Gastroesophageal sphincter (tissue), 4 donors: ENCODE results near the gene PUDP. TPM values are rescaled to one million over a fixed set of nuclear protein-coding genes. Genes with fewer than 3 reads are reported as not detected.
A peak's percentile ranks its signal among the peaks of the same experiment; 100 is the strongest.

Experiments used
- ATAC-seq: fragments of 150-250 bp; one replicate; pipeline ENCODE4 v1.9.1; 2016; ENCODE audit warnings: mild to moderate bottlenecking, moderate library complexity
- H3K27ac ChIP-seq, 4 donors: fragments of 200-600 bp; sonication (generic) in 3 of 4; 1 replicate in 3 of 4; 2 replicates in 1 of 4; pipeline ENCODE4 v1.5.1; 2016 to 2019
- H3K27me3 ChIP-seq: fragments of 200-600 bp; sonication (generic); one replicate; pipeline ENCODE4 v1.5.1; 2019
- H3K36me3 ChIP-seq, 2 donors: fragments of 200-600 bp; sonication (generic); one replicate each; pipeline ENCODE4 v1.5.1; 2019; ENCODE audit warnings: control low read depth in 1 of 2
- H3K4me1 ChIP-seq, 3 donors: fragments of 200-600 bp; sonication (generic); 1 replicate in 2 of 3; 2 replicates in 1 of 3; pipeline ENCODE4 v1.5.1; 2016 to 2019; ENCODE audit warnings: control low read depth in 2 of 3
- H3K4me3 ChIP-seq, 2 donors: fragments of 200-600 bp; sonication (generic); one replicate each; pipeline ENCODE4 v1.5.1; 2019; ENCODE audit warnings: mild to moderate bottlenecking in 1 of 2, moderate library complexity in 1 of 2
- H3K9me3 ChIP-seq, 3 donors: fragments of 200-600 bp; sonication (generic); one replicate each; pipeline ENCODE4 v1.5.1; 2017 to 2019; ENCODE audit warnings: control low read depth in 2 of 3
- EP300 ChIP-seq: sonication (generic); formaldehyde crosslinking; IDR thresholded peaks from one replicate; pipeline ENCODE4 v1.6.1; 2017; ENCODE audit warnings: antibody characterized with exemption, mild to moderate bottlenecking
- POLR2A ChIP-seq, 2 donors: fragments of 450-650 bp; IDR thresholded peaks; one replicate each; pipeline ENCODE4 v1.6.1; 2017; ENCODE audit warnings: antibody characterized with exemption in 2 of 2, mild to moderate bottlenecking in 2 of 2, moderate library complexity in 1 of 2
- POLR2AphosphoS5 ChIP-seq: sonication (generic); formaldehyde crosslinking; IDR thresholded peaks from one replicate; pipeline ENCODE4 v1.6.1; 2017; ENCODE audit warnings: antibody characterized with exemption
- WGBS, 2 donors: methylation state at CpG; one replicate each; pipeline ENCODE4 v1.1.5; 2018; ENCODE audit warnings: low coverage in 1 of 2; 5-methylcytosine and 5-hydroxymethylcytosine counted together
- total RNA-seq, 4 donors: library from RNA; depleted of rRNA; stranded (reverse); fragments of >200 nt; gene quantifications; one replicate each; pipeline ENCODE4 v1.1.0, GENCODE V29; 2016
- TF ChIP-seq, protein P1 (sequence below), 4 experiments: fragments of 200-600 bp in 2 of 4; fragments of 450-650 bp in 2 of 4; sonication (generic) in 1 of 4; IDR thresholded peaks; one replicate each; pipeline ENCODE4 v1.5.1; 2017 to 2019; ENCODE audit warnings: antibody characterized with exemption in 4 of 4, mild to moderate bottlenecking in 2 of 4, moderate library complexity in 2 of 4

Gene PUDP
- total RNA-seq, 4 donors from 2014 or later, result 4.8 to 10.5 (median 8.1) TPM

DNA sequence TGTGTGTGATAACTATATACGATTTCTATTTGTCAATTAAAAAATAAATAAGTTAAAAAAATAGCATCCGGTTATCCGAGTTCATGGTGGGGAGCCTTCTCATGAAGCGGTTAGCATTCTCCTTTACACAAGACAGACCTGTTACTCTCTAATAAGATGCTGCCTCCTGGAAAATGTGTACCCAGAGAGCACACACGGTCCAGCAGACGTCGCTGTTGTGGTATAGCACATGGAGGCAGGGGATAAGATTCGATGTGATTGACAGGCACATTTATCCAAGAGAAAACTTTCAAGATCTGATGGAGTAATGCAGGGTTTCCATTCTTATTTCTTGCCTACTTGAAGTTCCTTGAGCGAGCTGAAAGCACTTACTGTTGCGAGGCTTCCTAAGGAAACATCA lies 63.1 kb downstream of the PUDP start:
- 93 to 100% methylated on average over 1 to 9 of the region's 10 CpGs for WGBS, 2 donors
- Histone ChIP-seq H3K27me3 (no peaks in the 10 kb centered on the region), H3K4me3 (no peak overlapping the region), H3K4me1 (no peaks in the 10 kb centered on the region), H3K9me3 (no peaks in the 10 kb centered on the region), H3K27ac (no peak overlapping the region), H3K36me3 (no peaks in the 10 kb centered on the region)
- TF ChIP-seq EP300 (no peak), POLR2A (IDR thresholded peaks at IDR 0.05) (no peak), POLR2AphosphoS5 (no peak)
- TF ChIP-seq, protein P1, sequence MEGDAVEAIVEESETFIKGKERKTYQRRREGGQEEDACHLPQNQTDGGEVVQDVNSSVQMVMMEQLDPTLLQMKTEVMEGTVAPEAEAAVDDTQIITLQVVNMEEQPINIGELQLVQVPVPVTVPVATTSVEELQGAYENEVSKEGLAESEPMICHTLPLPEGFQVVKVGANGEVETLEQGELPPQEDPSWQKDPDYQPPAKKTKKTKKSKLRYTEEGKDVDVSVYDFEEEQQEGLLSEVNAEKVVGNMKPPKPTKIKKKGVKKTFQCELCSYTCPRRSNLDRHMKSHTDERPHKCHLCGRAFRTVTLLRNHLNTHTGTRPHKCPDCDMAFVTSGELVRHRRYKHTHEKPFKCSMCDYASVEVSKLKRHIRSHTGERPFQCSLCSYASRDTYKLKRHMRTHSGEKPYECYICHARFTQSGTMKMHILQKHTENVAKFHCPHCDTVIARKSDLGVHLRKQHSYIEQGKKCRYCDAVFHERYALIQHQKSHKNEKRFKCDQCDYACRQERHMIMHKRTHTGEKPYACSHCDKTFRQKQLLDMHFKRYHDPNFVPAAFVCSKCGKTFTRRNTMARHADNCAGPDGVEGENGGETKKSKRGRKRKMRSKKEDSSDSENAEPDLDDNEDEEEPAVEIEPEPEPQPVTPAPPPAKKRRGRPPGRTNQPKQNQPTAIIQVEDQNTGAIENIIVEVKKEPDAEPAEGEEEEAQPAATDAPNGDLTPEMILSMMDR (IDR thresholded peaks at IDR 0.05), result no peak
- no peak for ATAC-seq

DNA sequence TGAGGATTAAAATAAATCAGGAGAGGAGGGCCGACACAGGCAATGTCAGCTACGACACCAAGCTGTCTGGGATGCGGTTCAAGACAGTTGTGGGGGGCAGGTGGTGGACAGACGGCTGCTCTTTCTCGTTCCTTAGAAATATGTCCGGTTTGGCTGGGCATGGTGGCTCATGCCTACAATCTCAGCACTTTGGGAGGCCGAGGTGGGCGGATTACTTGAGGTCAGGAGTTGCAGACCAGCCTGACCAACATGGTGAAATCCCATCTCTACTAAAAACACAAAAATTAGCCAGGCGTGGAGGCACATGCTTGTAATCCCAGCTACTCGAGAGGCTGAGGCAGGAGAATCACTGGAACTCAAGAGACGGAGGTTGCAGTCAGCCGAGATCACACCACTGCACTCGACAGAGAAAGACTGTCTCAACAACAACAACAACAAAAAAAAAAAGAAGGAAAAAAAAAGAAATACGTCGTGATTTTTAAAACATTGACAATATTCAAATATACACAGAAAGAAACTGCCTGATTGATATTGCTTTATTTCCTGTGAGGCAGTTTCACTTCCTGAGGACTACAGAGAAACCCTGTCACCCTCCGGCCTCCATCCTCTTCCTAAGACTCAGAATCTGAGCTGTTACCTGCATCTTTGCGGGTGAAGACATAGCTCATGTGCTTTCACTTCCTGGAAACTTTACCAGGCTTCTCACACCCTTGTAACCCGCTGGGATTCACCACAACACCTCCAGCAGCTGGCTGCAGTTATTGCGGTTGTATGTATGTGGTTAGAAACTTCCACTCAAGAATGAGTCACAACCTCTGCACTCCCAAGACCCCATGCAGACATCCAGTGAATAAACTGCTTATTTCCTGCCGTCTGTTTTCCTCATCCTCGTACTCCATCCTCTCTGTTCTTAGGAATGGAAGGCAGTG lies 64.2 kb downstream of the PUDP start:
- Histone ChIP-seq H3K36me3 (no peaks in the 10 kb centered on the region), H3K4me1 (no peaks in the 10 kb centered on the region), H3K9me3 (no peaks in the 10 kb centered on the region), H3K4me3 (no peak overlapping the region), H3K27me3 (no peaks in the 10 kb centered on the region), H3K27ac (no peak overlapping the region)
- TF ChIP-seq, protein P1 (IDR thresholded peaks at IDR 0.05), result no peak
- TF ChIP-seq EP300 (no peak), POLR2AphosphoS5 (no peak)
- peak; percentile 28 for ATAC-seq
- 64 to 75% methylated on average over 8 to 9 of the region's 21 CpGs for WGBS, 2 donors

DNA sequence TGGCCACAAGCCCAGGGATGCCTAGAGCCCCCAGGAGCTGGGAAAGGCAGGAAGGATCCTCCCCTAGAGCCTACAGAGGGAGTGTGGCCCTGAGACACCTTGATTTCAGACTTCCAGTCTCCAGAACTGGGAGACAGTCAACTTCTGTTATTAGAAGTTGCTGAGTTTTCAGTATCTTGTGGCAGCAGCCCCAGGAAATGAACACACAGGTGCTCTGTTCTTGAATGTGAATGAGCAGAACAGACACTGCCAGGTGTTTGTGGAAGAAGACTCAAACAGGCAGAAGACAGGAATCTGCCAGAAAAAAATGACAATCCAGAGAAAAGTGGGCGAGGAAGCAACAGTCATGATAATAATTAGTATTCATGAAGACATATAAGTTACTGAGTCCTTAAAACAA lies 64.9 kb downstream of the PUDP start:
- no peak for ATAC-seq
- no peak for TF ChIP-seq EP300
- no peak for TF ChIP-seq POLR2AphosphoS5
- TF ChIP-seq, protein P1 (IDR thresholded peaks at IDR 0.05), result no peak
- TF ChIP-seq POLR2A (IDR thresholded peaks at IDR 0.05), result no peak
- WGBS, 2 donors, result 100% methylated on average over 1 of the region's 1 CpG; no CpG with 5 or more reads in 1 of the 2 donors
- Histone ChIP-seq H3K9me3 (no peaks in the 10 kb centered on the region), H3K36me3 (no peaks in the 10 kb centered on the region), H3K4me3 (no peak overlapping the region), H3K27me3 (no peaks in the 10 kb centered on the region), H3K27ac (no peak overlapping the region), H3K4me1 (no peaks in the 10 kb centered on the region)

DNA sequence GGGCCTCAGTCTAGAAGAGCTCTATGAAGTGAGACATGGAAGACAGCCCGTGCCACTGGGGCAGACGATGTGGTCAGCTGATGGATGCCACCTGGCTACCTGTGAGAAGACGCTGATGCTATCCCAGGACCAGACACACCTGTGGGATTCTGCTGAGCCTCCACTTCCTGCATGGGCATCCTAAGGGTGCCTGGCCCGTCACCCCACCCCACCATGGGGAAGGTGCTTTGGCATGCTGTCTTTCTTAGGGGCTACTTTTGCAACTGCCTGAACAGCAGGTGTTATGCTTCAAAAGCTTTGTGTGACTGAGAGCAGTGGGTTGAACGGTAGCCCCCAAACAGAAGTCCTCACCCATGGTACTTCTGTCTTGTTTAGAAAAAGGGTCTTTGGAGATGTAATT lies 65.4 kb downstream of the PUDP start:
- H3K36me3 ChIP-seq, result no peaks in the 10 kb centered on the region
- H3K4me3 ChIP-seq, result no peak overlapping the region
- no peak overlapping the region for H3K27ac ChIP-seq
- no peaks in the 10 kb centered on the region for H3K27me3 ChIP-seq
- 93% methylated on average over 3 of the region's 5 CpGs; no CpG with 5 or more reads in 1 of the 2 donors for WGBS, 2 donors
- H3K9me3 ChIP-seq, result no peaks in the 10 kb centered on the region
- H3K4me1 ChIP-seq, result no peaks in the 10 kb centered on the region
- ATAC-seq, result no peak
- TF ChIP-seq, protein P1 (IDR thresholded peaks at IDR 0.05), result no peak
- TF ChIP-seq POLR2A (IDR thresholded peaks at IDR 0.05) (no peak), EP300 (no peak), POLR2AphosphoS5 (no peak)
